ENCODE measurements around the gene UBL5. TPM values are rescaled to one million over a fixed set of nuclear protein-coding genes. Genes with fewer than 3 reads are reported as not detected.
"Not testable (repeated sequence)": the region's sequence is repeated elsewhere in the genome, so short reads cannot be mapped to it uniquely, and the experiment has no call there.

The UBL5 gene
- polyA plus RNA-seq, 1 donor from 2014 or later, result 1,364 TPM

- no peaks in the 10 kb centered on the region for H3K27me3 ChIP-seq (ENCODE audit: insufficient read depth, low read depth, low read length)
- H3K79me2 ChIP-seq (replicated peaks; ENCODE audit: insufficient read depth, low read length), result peaks cover 16% of the 10 kb centered on the region
- no peaks in the 10 kb centered on the region for H3F3A ChIP-seq (ENCODE audit: insufficient read depth, low read length, poor library complexity, severe bottlenecking)
- no peak overlapping the region for H3K4me2 ChIP-seq (ENCODE audit: low read length)
- no peaks in the 10 kb centered on the region for H3K9me2 ChIP-seq (ENCODE audit: insufficient read depth, low read length)
- no peaks in the 10 kb centered on the region for H3K36me3 ChIP-seq (ENCODE audit: insufficient read depth, low read length)
- no peak overlapping the region for H3K9ac ChIP-seq (ENCODE audit: low read length)
- H3K4me3 ChIP-seq (ENCODE audit: low read length), result no peak overlapping the region
- TF ChIP-seq TAF1 (IDR thresholded peaks at IDR 0.05; ENCODE audit: low read depth), result no peak
- TF ChIP-seq EP300 (conservative IDR thresholded peaks at IDR 0.05; ENCODE audit: poor library complexity, severe bottlenecking), result no peak
- TF ChIP-seq SMC3 (conservative IDR thresholded peaks at IDR 0.05; ENCODE audit: poor library complexity), result no peak
- TF ChIP-seq MXI1 (conservative IDR thresholded peaks at IDR 0.05; ENCODE audit: poor library complexity, severe bottlenecking), result no peak
- no peak overlapping the region for H3K27ac ChIP-seq (ENCODE audit: low read length)
- H4K20me1 ChIP-seq (ENCODE audit: insufficient read depth), result no peaks in the 10 kb centered on the region
- H2AFZ ChIP-seq (ENCODE audit: low read depth, low read length), result no peak overlapping the region
- no peaks in the 10 kb centered on the region for H3K9me3 ChIP-seq (ENCODE audit: low read length)
Measured at GRCh38 chr19:9839415-9839814, 11.7 kb downstream of the UBL5 start.

GRCh38 chr19:9842834-9843625, 15.3 kb downstream of the UBL5 start:
- no peak overlapping the region for H3K27ac ChIP-seq (ENCODE audit: low read length)
- no peak overlapping the region for H3K9ac ChIP-seq (ENCODE audit: low read length)
- no peaks in the 10 kb centered on the region for H3K36me3 ChIP-seq (ENCODE audit: insufficient read depth, low read length)

GRCh38 chr19:9843626-9844273, 16.0 kb downstream of the UBL5 start:
- not testable (repeated sequence) for H3K27ac ChIP-seq (ENCODE audit: low read length); H3K36me3 ChIP-seq (ENCODE audit: insufficient read depth, low read length)

More at GRCh38 chr19:9842834-9843625, 15.3 kb downstream of the UBL5 start:
- Histone ChIP-seq H3K27me3 (ENCODE audit: insufficient read depth, low read depth, low read length) (no peaks in the 10 kb centered on the region), H3K9me3 (ENCODE audit: low read length) (no peaks in the 10 kb centered on the region), H3K4me3 (ENCODE audit: low read length) (no peak overlapping the region), H3K4me2 (ENCODE audit: low read length) (no peak overlapping the region), H3K9me2 (ENCODE audit: insufficient read depth, low read length) (no peaks in the 10 kb centered on the region), H3K79me2 (replicated peaks; ENCODE audit: insufficient read depth, low read length) (no peaks in the 10 kb centered on the region), H4K20me1 (ENCODE audit: insufficient read depth) (no peaks in the 10 kb centered on the region), H2AFZ (ENCODE audit: low read depth, low read length) (no peak overlapping the region), H3F3A (ENCODE audit: insufficient read depth, low read length, poor library complexity, severe bottlenecking) (no peaks in the 10 kb centered on the region)
- no peak for TF ChIP-seq EZH2 (IDR thresholded peaks at IDR 0.05; ENCODE audit: borderline replicate concordance, insufficient read depth, low read length, poor library complexity, severe bottlenecking)
- no peak for TF ChIP-seq SMC3 (conservative IDR thresholded peaks at IDR 0.05; ENCODE audit: poor library complexity)
- no peak for TF ChIP-seq REST (IDR thresholded peaks at IDR 0.05; ENCODE audit: borderline replicate concordance)
- no peak for TF ChIP-seq EP300 (conservative IDR thresholded peaks at IDR 0.05; ENCODE audit: poor library complexity, severe bottlenecking)
- TF ChIP-seq CTCF (IDR thresholded peaks at IDR 0.05; ENCODE audit: poor library complexity, severe bottlenecking), result no peak
- TF ChIP-seq RAD21 (conservative IDR thresholded peaks at IDR 0.05), result no peak
- TF ChIP-seq POLR2AphosphoS5 (IDR thresholded peaks at IDR 0.05), result no peak
- no peak for TF ChIP-seq TAF1 (IDR thresholded peaks at IDR 0.05; ENCODE audit: low read depth)
- no peak for TF ChIP-seq MXI1 (conservative IDR thresholded peaks at IDR 0.05; ENCODE audit: poor library complexity, severe bottlenecking)

More at GRCh38 chr19:9843626-9844273, 16.0 kb downstream of the UBL5 start:
- not testable (repeated sequence) for H4K20me1 ChIP-seq (ENCODE audit: insufficient read depth); H3K9me2 ChIP-seq (ENCODE audit: insufficient read depth, low read length); H3K9ac ChIP-seq (ENCODE audit: low read length); H3K27me3 ChIP-seq (ENCODE audit: insufficient read depth, low read depth, low read length); H3F3A ChIP-seq (ENCODE audit: insufficient read depth, low read length, poor library complexity, severe bottlenecking); H3K9me3 ChIP-seq (ENCODE audit: low read length); H3K79me2 ChIP-seq (replicated peaks; ENCODE audit: insufficient read depth, low read length); H3K4me2 ChIP-seq (ENCODE audit: low read length); H3K4me3 ChIP-seq (ENCODE audit: low read length); H2AFZ ChIP-seq (ENCODE audit: low read depth, low read length)
